ENCODE measurements around the gene KLHL6. TPM values are rescaled to one million over a fixed set of nuclear protein-coding genes. Genes with fewer than 3 reads are reported as not detected.

The KLHL6 gene
- total and polyA plus RNA-seq, 7 donors, result 0.12 to 1.3 (median 0.42) TPM

DNA sequence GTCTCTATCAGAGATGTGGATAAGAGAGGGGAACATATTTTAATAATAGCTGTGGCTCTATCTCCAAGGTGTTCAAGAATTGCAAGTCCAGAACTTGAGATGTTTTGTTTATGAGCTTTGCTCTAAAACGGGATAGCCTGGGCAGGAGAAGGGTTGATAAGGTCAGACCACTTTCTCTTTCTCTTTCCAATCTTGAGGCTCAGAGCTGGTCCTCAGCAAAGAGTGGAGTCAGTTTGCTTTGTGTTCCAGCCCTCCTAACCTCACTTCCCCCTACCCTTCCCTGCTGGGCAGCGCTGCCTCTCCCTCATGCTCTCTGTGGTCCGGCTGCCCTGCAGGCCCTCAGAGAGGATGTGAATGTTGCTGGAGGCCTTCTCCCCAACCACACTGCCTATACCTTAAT, 13.8 kb downstream of the KLHL6 start:
- peaks cover 14% of the 10 kb centered on the region for H3K4me1 ChIP-seq
- intact Hi-C loops (cut with DNase I), result no loop called here
- no peak overlapping the region for H3K4me3 ChIP-seq
- DNase-seq (no peak), ATAC-seq (no peak)
- no peaks in the 10 kb centered on the region for H3K9me3 ChIP-seq
- no peaks in the 10 kb centered on the region for H3K36me3 ChIP-seq (ENCODE audit: insufficient read depth in 1 of 2, low read depth in 1 of 2)
- TF ChIP-seq CTCF (IDR thresholded peaks at IDR 0.05), result no peak
- no peak overlapping the region for H3K27ac ChIP-seq
- 70 to 77% (median 73%) methylated on average over 3 of the region's 3 CpGs for WGBS, 3 donors
- no peaks in the 10 kb centered on the region for H3K27me3 ChIP-seq (ENCODE audit: insufficient read depth in 3 of 3, low read length in 2 of 3)

- WGBS, 3 donors, result 80 to 81% (median 80%) methylated on average over 6 of the region's 6 CpGs
- no peaks in the 10 kb centered on the region for H3K27me3 ChIP-seq (ENCODE audit: insufficient read depth in 3 of 3, low read length in 2 of 3)
- H3K4me3 ChIP-seq, result no peak overlapping the region
- ATAC-seq, result no peak
- no peaks in the 10 kb centered on the region for H3K9me3 ChIP-seq
- no peak overlapping the region for H3K27ac ChIP-seq
- intact Hi-C loops (cut with DNase I), result no loop called here
- peaks cover 19% of the 10 kb centered on the region for H3K4me1 ChIP-seq
- H3K36me3 ChIP-seq (ENCODE audit: insufficient read depth in 1 of 2, low read depth in 1 of 2), result no peaks in the 10 kb centered on the region
- TF ChIP-seq CTCF (IDR thresholded peaks at IDR 0.05), result no peak
- DNase-seq, result no peak
Observed at GRCh38 chr3:183541235-183541655, 14.3 kb downstream of the KLHL6 start.

DNA sequence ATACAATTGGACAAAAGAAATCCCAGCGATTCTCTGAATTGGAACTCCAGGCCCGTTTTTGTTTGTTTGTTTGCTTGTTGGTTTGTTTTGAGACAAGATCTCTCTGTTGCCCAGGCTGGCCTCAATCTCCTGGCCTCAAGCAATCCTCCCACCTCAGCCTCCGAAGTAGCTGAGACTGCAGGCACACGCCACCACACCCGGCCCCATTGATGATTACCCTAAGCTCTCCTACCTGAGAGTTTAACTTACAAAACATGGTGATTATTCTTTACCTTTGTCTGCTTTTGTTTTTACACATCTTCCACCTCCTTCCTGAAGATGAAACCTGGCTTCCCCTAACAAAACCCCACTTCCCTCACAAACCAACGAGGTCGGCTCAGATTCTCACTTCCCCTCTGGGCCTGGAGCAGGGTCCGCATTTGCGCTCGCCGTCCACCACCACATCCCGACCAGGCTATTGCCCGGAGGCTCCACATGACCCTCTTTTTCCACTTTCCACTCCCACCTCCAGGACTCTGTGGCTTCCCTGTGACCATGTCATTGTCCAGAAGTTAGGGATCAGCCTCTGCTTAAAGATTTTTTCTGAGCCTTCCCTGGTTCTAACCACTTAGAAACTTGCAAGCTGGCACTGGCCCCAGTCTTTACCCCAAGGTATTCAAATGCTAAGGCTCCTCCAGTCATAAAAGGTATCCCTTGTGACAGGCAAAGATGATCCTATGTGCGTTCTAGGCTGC, 14.8 kb downstream of the KLHL6 start:
- WGBS, 3 donors, result 81 to 83% (median 82%) methylated on average over 14 of the region's 14 CpGs
- no peak overlapping the region for H3K27ac ChIP-seq

DNA sequence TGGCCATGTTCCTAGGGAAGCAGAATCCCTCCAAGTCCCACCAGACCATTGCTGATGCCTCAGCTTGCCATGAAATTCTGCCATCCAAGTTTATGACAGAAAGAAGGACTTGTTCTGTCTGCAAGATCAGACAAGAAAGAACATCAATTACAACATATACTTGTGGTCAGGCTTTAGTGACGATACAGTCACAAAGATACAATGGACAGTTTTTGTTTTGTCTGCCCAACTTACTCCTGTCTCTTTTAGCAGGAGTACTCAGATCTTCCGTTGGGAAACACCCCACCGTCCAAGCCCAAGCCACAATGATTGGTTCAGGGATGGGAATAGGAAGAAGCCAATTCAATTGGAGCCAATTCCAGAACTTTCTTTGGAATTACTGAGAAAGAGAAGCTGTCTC, 15.7 kb downstream of the KLHL6 start:
- peaks cover 19% of the 10 kb centered on the region for H3K4me1 ChIP-seq
- ATAC-seq, result no peak
- TF ChIP-seq CTCF (IDR thresholded peaks at IDR 0.05), result no peak

More for the DNA sequence above, 14.8 kb downstream of the KLHL6 start:
- no peak for TF ChIP-seq CTCF (IDR thresholded peaks at IDR 0.05)
- H3K9me3 ChIP-seq, result no peaks in the 10 kb centered on the region
- no peak overlapping the region for H3K4me3 ChIP-seq
- intact Hi-C loops (cut with DNase I), result no loop called here
- H3K4me1 ChIP-seq, result peaks cover 19% of the 10 kb centered on the region
- DNase-seq, result no peak
- no peaks in the 10 kb centered on the region for H3K36me3 ChIP-seq (ENCODE audit: insufficient read depth in 1 of 2, low read depth in 1 of 2)
- H3K27me3 ChIP-seq (ENCODE audit: insufficient read depth in 3 of 3, low read length in 2 of 3), result no peaks in the 10 kb centered on the region
- ATAC-seq, result no peak

DNA sequence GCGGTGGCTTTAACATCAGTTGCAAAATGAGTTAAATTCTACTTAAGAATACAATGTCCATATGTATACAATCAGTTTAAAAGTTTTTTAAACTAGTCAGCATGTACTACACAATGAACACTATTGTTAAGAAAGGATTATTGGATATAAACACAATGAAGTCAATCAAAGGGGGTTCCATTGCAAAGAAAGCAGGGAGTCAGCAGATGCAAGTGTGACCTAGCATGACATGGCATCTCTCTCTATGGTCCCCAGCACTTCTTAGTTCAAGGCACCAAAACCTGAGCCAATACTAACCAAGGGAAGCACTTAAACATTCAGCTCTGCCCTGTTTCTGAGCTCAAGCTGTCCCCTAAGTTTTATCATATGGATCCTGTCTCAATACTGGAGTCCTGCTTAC, 17.0 kb downstream of the KLHL6 start:
- WGBS, 3 donors, result 98 to 100% (median 99%) methylated on average over 1 of the region's 1 CpG
- H3K4me3 ChIP-seq, result no peak overlapping the region
- H3K9me3 ChIP-seq, result no peaks in the 10 kb centered on the region
- H3K4me1 ChIP-seq, result peaks cover 19% of the 10 kb centered on the region
- intact Hi-C loops (cut with DNase I), result no loop called here
- DNase-seq (no peak), ATAC-seq (no peak)
- no peaks in the 10 kb centered on the region for H3K36me3 ChIP-seq (ENCODE audit: insufficient read depth in 1 of 2, low read depth in 1 of 2)
- peak overlapping the region; percentile 78 for H3K27ac ChIP-seq
- no peak for TF ChIP-seq CTCF (IDR thresholded peaks at IDR 0.05)
- no peaks in the 10 kb centered on the region for H3K27me3 ChIP-seq (ENCODE audit: insufficient read depth in 3 of 3, low read length in 2 of 3)

More for the DNA sequence above, 15.7 kb downstream of the KLHL6 start:
- intact Hi-C loops (cut with DNase I), result no loop called here
- H3K27ac ChIP-seq, result no peak overlapping the region
- no peak overlapping the region for H3K4me3 ChIP-seq
- no peak for DNase-seq
- no peaks in the 10 kb centered on the region for H3K36me3 ChIP-seq (ENCODE audit: insufficient read depth in 1 of 2, low read depth in 1 of 2)
- no peaks in the 10 kb centered on the region for H3K9me3 ChIP-seq
- H3K27me3 ChIP-seq (ENCODE audit: insufficient read depth in 3 of 3, low read length in 2 of 3), result no peaks in the 10 kb centered on the region
- 55 to 78% (median 64%) methylated on average over 3 of the region's 3 CpGs for WGBS, 3 donors
